Gastroesophageal sphincter (tissue), 4 donors: Measurements from ENCODE around the gene SAMD1. TPM values are rescaled to one million over a fixed set of nuclear protein-coding genes. Genes with fewer than 3 reads are reported as not detected.

Experiments
- ATAC-seq: fragments of 150-250 bp; one replicate; pipeline ENCODE4 v1.9.1; 2016; ENCODE audit warnings: mild to moderate bottlenecking, moderate library complexity
- H3K27ac ChIP-seq, 4 donors: fragments of 200-600 bp; sonication (generic) in 3 of 4; 1 replicate in 3 of 4; 2 replicates in 1 of 4; pipeline ENCODE4 v1.5.1; 2016 to 2019
- H3K27me3 ChIP-seq: fragments of 200-600 bp; sonication (generic); one replicate; pipeline ENCODE4 v1.5.1; 2019
- H3K36me3 ChIP-seq, 2 donors: fragments of 200-600 bp; sonication (generic); one replicate each; pipeline ENCODE4 v1.5.1; 2019; ENCODE audit warnings: control low read depth in 1 of 2
- H3K4me1 ChIP-seq, 3 donors: fragments of 200-600 bp; sonication (generic); 1 replicate in 2 of 3; 2 replicates in 1 of 3; pipeline ENCODE4 v1.5.1; 2016 to 2019; ENCODE audit warnings: control low read depth in 2 of 3
- H3K4me3 ChIP-seq, 2 donors: fragments of 200-600 bp; sonication (generic); one replicate each; pipeline ENCODE4 v1.5.1; 2019; ENCODE audit warnings: mild to moderate bottlenecking in 1 of 2, moderate library complexity in 1 of 2
- H3K9me3 ChIP-seq, 3 donors: fragments of 200-600 bp; sonication (generic); one replicate each; pipeline ENCODE4 v1.5.1; 2017 to 2019; ENCODE audit warnings: control low read depth in 2 of 3
- CTCF ChIP-seq, 4 experiments: fragments of 200-600 bp in 2 of 4; fragments of 450-650 bp in 2 of 4; sonication (generic) in 1 of 4; IDR thresholded peaks; one replicate each; pipeline ENCODE4 v1.5.1; 2017 to 2019; ENCODE audit warnings: antibody characterized with exemption in 4 of 4, mild to moderate bottlenecking in 2 of 4, moderate library complexity in 2 of 4
- EP300 ChIP-seq: sonication (generic); formaldehyde crosslinking; IDR thresholded peaks from one replicate; pipeline ENCODE4 v1.6.1; 2017; ENCODE audit warnings: antibody characterized with exemption, mild to moderate bottlenecking
- POLR2A ChIP-seq, 2 donors: fragments of 450-650 bp; IDR thresholded peaks; one replicate each; pipeline ENCODE4 v1.6.1; 2017; ENCODE audit warnings: antibody characterized with exemption in 2 of 2, mild to moderate bottlenecking in 2 of 2, moderate library complexity in 1 of 2
- POLR2AphosphoS5 ChIP-seq: sonication (generic); formaldehyde crosslinking; IDR thresholded peaks from one replicate; pipeline ENCODE4 v1.6.1; 2017; ENCODE audit warnings: antibody characterized with exemption
- WGBS, 2 donors: methylation state at CpG; one replicate each; pipeline ENCODE4 v1.1.5; 2018; ENCODE audit warnings: low coverage in 1 of 2; 5-methylcytosine and 5-hydroxymethylcytosine counted together
- total RNA-seq, 4 donors: library from RNA; depleted of rRNA; stranded (reverse); fragments of >200 nt; gene quantifications; one replicate each; pipeline ENCODE4 v1.1.0, GENCODE V29; 2016

The SAMD1 gene
- total RNA-seq = 10 to 100 TPM; 21.9 to 61.3 (median 41.3) TPM

DNA sequence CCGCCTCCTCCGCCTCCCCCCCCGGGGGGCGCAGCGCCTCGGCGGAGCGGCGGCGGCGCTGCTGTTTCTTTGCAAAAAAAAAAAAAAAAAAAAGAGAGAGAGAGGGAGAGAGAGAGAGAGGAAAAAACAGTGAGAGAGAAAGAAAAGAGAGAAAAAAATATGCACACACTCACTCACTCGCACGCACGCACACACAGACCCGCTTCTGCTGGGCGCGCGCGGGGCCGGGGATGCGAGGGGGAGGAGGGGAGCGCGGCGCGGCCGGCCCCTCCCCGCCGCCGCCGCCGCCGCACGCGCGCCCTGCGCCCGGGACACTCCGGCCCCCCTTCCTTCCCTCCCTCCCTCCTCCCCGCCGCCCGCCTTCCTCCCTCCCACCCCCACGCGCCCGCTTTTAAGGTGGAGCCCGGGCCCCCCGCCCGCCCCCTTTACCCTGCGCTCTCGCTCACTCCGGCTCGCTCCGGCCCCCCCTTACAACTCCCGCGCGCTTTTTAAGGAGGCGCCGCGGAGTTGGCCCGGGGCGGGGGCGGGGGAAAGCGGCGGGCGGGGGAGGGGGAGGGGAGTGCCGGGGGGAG is at the start of gene SAMD1:
TSS of gene SAMD1 (minus strand) at position 243 of the 572 bp plus-strand sequence.
- 6% methylated on average over 7 of the region's 65 CpGs; no CpG with 5 or more reads in 1 of the 2 donors for WGBS, 2 donors
- ATAC-seq = peak; percentile 82

DNA sequence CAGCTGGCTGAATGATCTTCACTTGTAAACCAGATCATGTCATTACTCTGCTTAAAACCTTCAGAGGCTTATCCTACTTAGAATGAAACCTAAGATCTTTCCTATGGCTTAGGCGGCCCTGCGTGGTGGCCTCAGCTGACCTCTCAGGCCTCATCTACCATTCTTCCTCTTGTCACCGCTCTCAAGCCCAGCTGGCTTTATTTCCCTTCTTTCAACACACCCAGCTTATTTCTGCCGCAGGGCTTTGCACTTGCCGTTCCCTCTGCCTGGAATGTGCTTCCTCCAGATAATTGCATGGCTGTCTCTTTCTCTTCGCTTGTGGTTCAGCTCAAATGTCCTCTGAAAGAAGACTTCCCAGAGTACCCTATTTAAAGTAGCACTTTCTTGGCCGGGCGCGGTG is 49.4 kb upstream of the SAMD1 start:
- Histone ChIP-seq H3K4me1 (peaks cover 0 to 42% (median 19%) of the 10 kb centered on the region in 3 donors), H3K36me3 (no peaks in the 10 kb centered on the region), H3K27ac (no peak overlapping the region), H3K27me3 (no peaks in the 10 kb centered on the region), H3K4me3 (no peak overlapping the region), H3K9me3 (no peaks in the 10 kb centered on the region)
- TF ChIP-seq CTCF (IDR thresholded peaks at IDR 0.05) (no peak), POLR2A (IDR thresholded peaks at IDR 0.05) (no peak), POLR2AphosphoS5 (no peak), EP300 (no peak)
- ATAC-seq = no peak
- WGBS, 2 donors = 73 to 81% methylated on average over 5 to 6 of the region's 9 CpGs

More for the DNA sequence above, at the start of gene SAMD1:
- H3K27ac ChIP-seq = peak within 1 kb of the TSS; percentile 94 to 99 (median 98)
- peak within 1 kb of the TSS; percentile 67 to 89 for H3K4me3 ChIP-seq
- TF ChIP-seq EP300 (no peak), POLR2A (IDR thresholded peaks at IDR 0.05) (no peak), POLR2AphosphoS5 (no peak), CTCF (IDR thresholded peaks at IDR 0.05) (no peak)
- H3K27me3 ChIP-seq = no peaks in the 10 kb centered on the region
- H3K4me1 ChIP-seq = peaks cover 0 to 25% (median 10%) of the 10 kb centered on the region in 3 donors
- peaks cover 0 to 17% of the 10 kb centered on the region in 2 donors for H3K36me3 ChIP-seq
- H3K9me3 ChIP-seq = peaks cover 0 to 12% (median 0%) of the 10 kb centered on the region in 3 donors

- TF ChIP-seq POLR2AphosphoS5 = no peak
- TF ChIP-seq EP300 = no peak
- no peak for TF ChIP-seq CTCF (IDR thresholded peaks at IDR 0.05)
- TF ChIP-seq POLR2A (IDR thresholded peaks at IDR 0.05) = no peak
- H3K27ac ChIP-seq = peak overlapping the region; percentile 6 to 97 (median 77)
- H3K36me3 ChIP-seq = no peaks in the 10 kb centered on the region
- peaks cover 0 to 42% (median 19%) of the 10 kb centered on the region in 3 donors for H3K4me1 ChIP-seq
- 28 to 60% methylated on average over 5 to 6 of the region's 9 CpGs for WGBS, 2 donors
- no peaks in the 10 kb centered on the region for H3K27me3 ChIP-seq
- no peaks in the 10 kb centered on the region for H3K9me3 ChIP-seq
- no peak for ATAC-seq
- no peak overlapping the region for H3K4me3 ChIP-seq
These were observed 48.2 kb upstream of the SAMD1 start for GRCh38 chr19:14138576-14139265.

- Histone ChIP-seq H3K27me3 (no peaks in the 10 kb centered on the region), H3K36me3 (no peaks in the 10 kb centered on the region), H3K4me1 (peaks cover 0 to 42% (median 19%) of the 10 kb centered on the region in 3 donors), H3K9me3 (no peaks in the 10 kb centered on the region), H3K27ac (peak within 1 kb of the TSS; percentile 85 to 97 (median 96)), H3K4me3 (peak within 1 kb of the TSS; percentile 47 to 78)
- WGBS, 2 donors = 0% methylated on average over 5 of the region's 78 CpGs; no CpG with 5 or more reads in 1 of the 2 donors
- ATAC-seq = peak; percentile 97
- peak; percentile 61 for TF ChIP-seq POLR2AphosphoS5
- TF ChIP-seq POLR2A (IDR thresholded peaks at IDR 0.05) = peak in 1 of 2 donors; percentile 67
- TF ChIP-seq CTCF (IDR thresholded peaks at IDR 0.05) = peak in 3 of 4 experiments; percentile 85 to 91 (median 88)
- no peak for TF ChIP-seq EP300
These were observed 46.1 kb upstream of the SAMD1 start, which contains the start of gene ASF1B for GRCh38 chr19:14136509-14137281. ASF1B (minus strand) TSS chr19:14136589; CDS start chr19:14136456, 133 bp downstream.
